Skeletal muscle satellite cell (primary cell): ENCODE measurements around the gene TBC1D7.

Experiments
- H3K27me3 ChIP-seq: 2 replicates; pipeline ENCODE4 v1.7.0; 2013; ENCODE audit warnings: low read length; ENCODE audit not compliant: control insufficient read depth, insufficient read depth
- H3K36me3 ChIP-seq: 2 replicates; pipeline ENCODE4 v1.7.0; 2013; ENCODE audit warnings: mild to moderate bottlenecking, control low read depth, low read length; ENCODE audit not compliant: insufficient read depth
- H3K4me1 ChIP-seq: 2 replicates; pipeline ENCODE4 v1.7.0; 2013; ENCODE audit warnings: low read length; ENCODE audit not compliant: control insufficient read depth, insufficient read depth
- H3K4me2 ChIP-seq: 2 replicates; pipeline ENCODE4 v1.7.0; 2013; ENCODE audit warnings: mild to moderate bottlenecking, low read length
- H3K4me3 ChIP-seq: 2 replicates; pipeline ENCODE4 v1.7.0; 2013; ENCODE audit warnings: low read length
- H3K9ac ChIP-seq: 2 replicates; pipeline ENCODE4 v1.7.0; 2013; ENCODE audit warnings: mild to moderate bottlenecking, low read depth, low read length, moderate library complexity
- H3K9me3 ChIP-seq: replicated peaks from 2 replicates; pipeline ENCODE4 v1.7.0; 2013; ENCODE audit warnings: mild to moderate bottlenecking, control low read depth, low read length

Gene TBC1D7

DNA sequence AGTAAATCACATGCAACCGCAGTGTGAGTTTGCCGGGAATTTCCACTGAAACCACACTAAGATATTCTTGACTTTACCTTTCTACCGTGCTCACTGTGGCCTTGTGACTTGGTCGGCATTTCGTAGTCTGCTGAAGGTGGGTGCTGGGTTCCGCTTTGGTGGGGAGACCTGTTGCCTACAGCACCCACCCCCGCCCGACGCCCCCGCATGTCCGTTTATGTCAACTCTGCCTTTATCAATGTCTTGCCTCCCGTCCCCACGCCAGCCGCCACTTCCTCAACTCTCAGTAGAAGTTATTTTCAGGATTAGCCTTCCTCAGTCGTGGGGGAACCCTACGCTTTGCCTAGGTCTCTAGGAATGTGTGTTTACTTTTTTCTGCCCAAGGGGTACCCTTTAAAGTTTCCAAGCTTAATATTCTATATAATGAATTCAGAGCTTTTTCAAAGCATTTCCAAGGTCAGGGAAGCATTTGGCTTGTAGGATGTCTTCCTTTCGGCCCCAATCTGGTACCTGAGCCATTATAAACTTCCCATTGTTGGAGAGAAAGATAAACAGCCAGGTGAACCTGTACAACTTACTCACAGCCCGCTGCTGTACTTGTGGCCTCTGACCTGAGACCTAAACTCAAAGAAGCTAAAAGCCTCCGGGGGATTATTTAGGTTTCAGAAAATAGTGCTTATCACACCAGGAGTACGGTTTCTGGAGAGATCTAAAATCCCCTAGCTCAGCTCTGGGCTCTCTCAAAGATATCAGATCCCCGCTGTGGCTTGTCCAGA is 54.2 kb downstream of the TBC1D7 start:
- Histone ChIP-seq H3K9ac (no peak overlapping the region), H3K9me3 (no peaks in the 10 kb centered on the region), H3K27me3 (no peaks in the 10 kb centered on the region), H3K4me2 (no peak overlapping the region), H3K4me1 (no peaks in the 10 kb centered on the region), H3K4me3 (no peak overlapping the region), H3K36me3 (no peaks in the 10 kb centered on the region)

DNA sequence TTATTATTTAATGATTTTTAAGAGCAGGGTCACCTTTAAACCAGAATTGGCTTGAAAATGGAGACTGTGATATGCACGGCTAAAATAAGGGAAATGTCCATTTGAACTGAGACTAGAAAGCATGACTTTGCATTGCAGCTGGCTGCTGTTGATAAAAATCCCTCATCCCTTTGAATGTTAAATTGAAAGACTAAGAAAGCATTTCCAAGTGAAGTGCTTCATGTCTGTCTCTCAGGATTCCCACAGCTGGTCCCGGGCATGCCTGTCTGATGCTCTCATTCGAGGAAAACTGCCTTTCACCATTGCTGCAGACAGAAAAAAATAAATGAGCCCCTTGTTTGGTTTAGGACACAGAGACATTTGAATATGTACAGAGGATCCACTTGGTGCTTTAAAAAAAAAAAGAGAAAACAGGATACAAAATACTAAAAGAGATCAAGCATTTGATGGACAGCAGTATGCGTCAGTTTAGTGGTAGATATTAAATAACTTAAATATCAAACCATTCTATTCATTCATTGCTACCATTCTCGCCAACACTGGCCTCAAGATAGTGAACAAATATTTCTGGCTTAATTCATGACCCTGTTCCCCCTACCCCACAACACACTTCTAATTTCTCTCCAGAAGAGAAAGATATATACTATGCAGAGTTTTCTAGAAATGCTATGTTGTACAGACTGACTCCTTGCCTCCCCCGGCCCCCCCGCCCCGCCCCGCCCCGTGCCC is 55.0 kb downstream of the TBC1D7 start:
- Histone ChIP-seq H3K27me3 (no peaks in the 10 kb centered on the region), H3K9me3 (no peaks in the 10 kb centered on the region), H3K4me3 (no peak overlapping the region), H3K4me2 (no peak overlapping the region), H3K9ac (no peak overlapping the region), H3K36me3 (no peaks in the 10 kb centered on the region), H3K4me1 (no peaks in the 10 kb centered on the region)

DNA sequence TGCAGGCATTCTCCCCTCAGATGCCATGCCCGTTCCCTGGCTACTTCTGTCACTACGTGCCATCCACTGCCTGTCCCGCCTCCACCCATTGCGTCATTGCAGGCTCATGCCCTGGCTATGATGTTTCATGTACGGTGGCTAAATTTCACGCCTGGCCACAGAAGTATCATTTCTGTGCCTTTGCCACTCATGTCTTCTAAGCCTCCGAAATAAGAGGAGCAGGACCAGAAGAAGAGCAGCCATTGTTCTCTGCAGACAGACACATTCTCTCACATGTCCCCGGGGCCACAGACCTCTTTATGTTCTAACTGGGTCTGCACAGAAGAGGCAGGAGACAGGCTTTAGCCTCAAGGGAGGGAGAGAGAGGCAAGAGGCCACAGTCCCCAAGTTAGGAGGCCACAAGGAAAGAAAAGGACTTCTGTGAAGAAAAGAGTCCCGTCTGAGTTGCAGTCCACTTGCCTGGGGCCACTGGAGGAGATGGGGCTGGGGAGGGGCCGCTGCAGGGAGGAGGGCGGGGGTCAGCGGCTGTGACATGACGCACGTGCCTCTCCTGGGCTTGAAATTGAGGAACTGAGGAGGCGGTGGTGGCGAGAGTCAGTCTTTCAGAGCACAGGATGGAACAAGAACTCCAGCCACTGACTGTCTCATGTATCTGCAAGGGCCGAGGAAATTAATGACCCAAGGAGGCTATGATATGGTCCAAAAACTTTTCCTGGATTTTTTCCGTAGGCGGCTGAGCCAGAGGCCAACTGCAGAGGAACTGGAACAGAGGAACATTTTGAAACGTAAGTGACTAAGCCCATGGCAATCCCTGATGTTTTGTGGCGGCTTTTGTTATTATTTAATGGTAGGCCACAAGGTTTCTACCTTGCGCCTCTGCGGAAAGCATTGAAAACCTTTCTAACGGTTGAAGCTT is 55.9 kb downstream of the TBC1D7 start:
- Histone ChIP-seq H3K4me3 (no peak overlapping the region), H3K27me3 (no peaks in the 10 kb centered on the region), H3K36me3 (no peaks in the 10 kb centered on the region), H3K9me3 (no peaks in the 10 kb centered on the region), H3K4me2 (no peak overlapping the region), H3K9ac (no peak overlapping the region), H3K4me1 (no peaks in the 10 kb centered on the region)

DNA sequence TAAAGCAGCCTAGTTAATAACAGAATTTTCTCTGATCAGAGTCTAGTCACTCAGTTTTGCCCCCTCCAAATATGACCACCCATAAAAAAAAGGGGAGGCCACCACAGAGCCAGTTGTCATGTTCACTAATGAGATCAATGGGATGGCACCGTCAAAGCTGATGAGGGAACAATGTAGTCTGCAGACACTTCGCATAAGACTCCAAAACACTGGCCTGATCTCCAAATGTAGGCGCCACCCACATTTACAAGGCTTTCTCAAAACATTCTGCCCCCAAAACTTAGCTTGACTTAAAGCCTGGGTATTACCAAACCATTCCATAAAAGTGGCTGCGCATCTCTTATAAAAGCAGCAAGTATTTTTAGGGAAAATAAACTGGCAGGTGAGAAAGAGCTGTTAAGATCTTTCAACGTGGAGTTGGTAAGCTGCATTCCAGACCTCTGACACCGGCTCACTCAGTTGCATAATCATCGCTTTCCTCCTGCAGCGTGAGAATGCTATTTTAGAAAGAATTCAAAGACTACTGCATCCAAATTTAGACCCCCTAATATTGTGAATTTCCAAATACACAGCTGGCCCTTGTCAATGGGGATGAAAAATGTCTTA is 59.3 kb downstream of the TBC1D7 start:
- Histone ChIP-seq H3K4me2 (no peak overlapping the region), H3K9ac (no peak overlapping the region), H3K4me1 (no peaks in the 10 kb centered on the region), H3K4me3 (no peak overlapping the region), H3K36me3 (no peaks in the 10 kb centered on the region), H3K9me3 (no peaks in the 10 kb centered on the region), H3K27me3 (no peaks in the 10 kb centered on the region)

DNA sequence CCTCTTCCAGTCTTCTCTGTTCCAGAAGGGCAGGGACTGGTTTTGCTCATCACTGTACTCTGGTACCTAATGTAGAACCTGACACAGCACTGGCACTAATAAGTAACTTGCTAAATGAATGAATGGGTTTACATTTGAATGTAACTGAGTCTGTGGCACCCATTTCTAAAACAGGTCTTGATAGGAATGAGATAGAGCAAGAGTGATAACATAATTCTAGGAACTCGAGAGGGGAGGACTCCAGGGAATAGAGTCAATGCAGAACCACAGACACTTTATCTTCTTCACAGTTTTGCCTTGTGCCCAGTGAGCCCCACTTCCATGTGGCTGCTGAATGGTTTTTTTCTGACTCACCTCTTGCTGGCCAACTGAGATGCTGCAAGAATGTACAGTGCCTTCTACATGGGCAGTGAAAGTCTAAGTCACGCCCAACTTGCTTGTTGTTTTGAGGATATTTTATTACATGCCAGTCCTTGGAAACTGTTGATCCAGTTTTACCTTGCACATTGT is 61.1 kb downstream of the TBC1D7 start:
- Histone ChIP-seq H3K36me3 (no peaks in the 10 kb centered on the region), H3K4me3 (no peak overlapping the region), H3K27me3 (no peaks in the 10 kb centered on the region), H3K4me1 (no peaks in the 10 kb centered on the region), H3K9me3 (no peaks in the 10 kb centered on the region), H3K9ac (no peak overlapping the region), H3K4me2 (no peak overlapping the region)

DNA sequence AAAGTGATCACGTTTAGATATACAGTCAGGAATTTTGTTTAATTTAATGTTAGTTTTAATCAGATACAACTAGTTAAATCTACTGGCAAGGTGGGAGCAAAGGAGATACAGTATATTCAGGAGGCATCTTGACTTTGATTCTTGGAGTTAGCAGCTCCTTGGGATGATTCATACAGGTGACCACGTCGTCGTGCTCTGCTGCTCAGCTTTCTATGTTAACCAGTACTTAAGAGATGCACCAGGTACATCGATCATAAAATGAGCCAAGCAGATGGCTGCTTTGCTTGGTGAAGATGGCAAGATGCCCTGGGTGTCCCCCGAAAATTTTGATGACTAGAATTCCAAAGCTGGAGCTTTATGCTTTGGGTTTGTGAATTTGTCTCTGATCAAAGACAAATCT is 64.7 kb downstream of the TBC1D7 start:
- no peaks in the 10 kb centered on the region for H3K9me3 ChIP-seq
- no peaks in the 10 kb centered on the region for H3K36me3 ChIP-seq
- no peaks in the 10 kb centered on the region for H3K27me3 ChIP-seq
- no peak overlapping the region for H3K4me3 ChIP-seq
- no peak overlapping the region for H3K9ac ChIP-seq
- no peaks in the 10 kb centered on the region for H3K4me1 ChIP-seq
- no peak overlapping the region for H3K4me2 ChIP-seq

DNA sequence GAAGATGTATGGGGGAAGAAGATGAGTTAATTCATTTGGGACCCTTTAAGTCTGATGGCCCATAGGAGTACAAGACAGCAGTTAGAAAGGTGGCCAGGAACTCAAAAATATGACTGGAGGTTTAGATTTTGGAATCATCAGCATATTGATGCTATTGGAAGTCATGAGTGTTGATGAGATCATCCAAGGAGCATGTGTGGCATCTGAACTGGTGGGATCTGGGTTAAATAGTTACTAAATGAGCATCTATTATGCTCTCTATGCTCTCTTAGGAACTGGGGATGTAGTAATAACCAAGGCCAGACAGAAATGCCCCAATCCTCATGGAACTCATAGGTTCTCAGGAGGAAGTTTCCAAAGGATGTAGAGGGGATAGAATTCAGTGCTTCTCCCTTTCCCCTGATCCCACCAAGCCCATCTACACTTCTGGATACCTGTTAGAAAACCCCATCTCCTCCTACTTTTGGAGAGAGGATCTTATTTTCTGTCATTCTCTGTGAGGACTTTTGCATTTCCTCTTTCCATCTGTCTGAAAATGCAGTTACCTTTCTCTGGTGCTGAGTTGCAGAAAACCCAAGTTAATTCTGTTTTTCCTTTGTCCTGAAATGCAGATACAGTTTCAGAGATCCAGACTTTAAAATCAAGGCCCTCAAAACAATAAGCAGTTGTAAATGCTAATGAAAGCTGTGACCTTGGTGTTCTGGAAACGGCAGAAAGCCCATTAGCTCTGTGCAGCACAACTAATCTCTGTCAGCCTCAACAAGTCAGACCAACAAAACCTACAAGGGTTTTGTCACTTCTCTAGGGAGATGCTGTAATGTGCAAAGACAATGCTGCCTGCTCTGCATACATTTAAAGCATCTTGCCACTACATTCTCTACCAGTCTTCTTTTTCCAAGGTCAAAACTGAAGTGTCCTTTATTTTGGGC is 65.8 kb downstream of the TBC1D7 start:
- no peak overlapping the region for H3K4me2 ChIP-seq
- no peaks in the 10 kb centered on the region for H3K9me3 ChIP-seq
- H3K9ac ChIP-seq = no peak overlapping the region
- H3K4me3 ChIP-seq = no peak overlapping the region
- no peaks in the 10 kb centered on the region for H3K27me3 ChIP-seq
- H3K36me3 ChIP-seq = no peaks in the 10 kb centered on the region
- no peaks in the 10 kb centered on the region for H3K4me1 ChIP-seq

DNA sequence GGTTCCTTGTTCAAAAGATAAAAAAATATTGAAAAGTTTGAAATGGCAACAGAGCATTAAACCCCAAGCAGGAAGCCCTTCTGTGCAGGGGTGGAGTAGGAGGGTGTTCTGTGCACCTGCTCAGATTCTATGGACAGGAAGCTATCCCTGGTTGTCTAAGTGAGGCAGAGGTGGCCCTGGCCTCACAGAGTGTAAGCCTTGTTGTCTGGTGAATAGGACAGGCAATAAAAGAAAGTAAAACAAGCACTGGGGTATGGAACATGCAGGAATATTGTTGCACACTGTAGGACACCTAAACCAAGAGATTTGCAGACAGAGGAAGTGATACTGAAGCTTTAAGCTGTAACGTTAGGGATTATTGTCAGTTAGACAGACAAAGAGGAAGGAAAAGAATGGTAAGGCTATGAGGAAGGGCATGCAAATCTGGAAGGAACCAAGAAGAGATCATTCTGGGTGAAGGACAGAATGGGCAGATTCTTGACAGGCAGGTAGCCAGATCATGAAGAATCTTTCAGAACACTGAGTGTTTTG is 66.8 kb downstream of the TBC1D7 start:
- Histone ChIP-seq H3K9ac (no peak overlapping the region), H3K4me2 (no peak overlapping the region), H3K9me3 (no peaks in the 10 kb centered on the region), H3K4me1 (no peaks in the 10 kb centered on the region), H3K36me3 (no peaks in the 10 kb centered on the region), H3K27me3 (no peaks in the 10 kb centered on the region), H3K4me3 (no peak overlapping the region)

DNA sequence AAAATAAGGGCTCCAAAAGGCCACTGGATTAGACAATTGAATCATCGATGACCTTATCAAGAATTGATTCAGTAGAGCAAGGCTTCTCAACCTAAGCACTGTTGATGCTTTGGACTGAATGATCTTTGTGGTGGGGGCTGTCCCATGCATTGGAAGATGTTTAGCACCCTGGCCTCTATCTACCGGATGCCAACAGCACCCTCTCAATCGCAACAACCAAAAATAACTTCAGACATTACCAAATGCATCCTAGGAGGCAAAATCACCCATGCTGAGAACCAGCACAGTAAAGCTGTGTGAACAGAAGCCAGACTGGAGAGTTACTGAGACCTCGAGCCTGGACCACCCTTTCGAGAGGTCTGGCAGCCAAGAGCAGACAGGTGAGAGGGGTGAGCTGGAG is 67.5 kb downstream of the TBC1D7 start:
- Histone ChIP-seq H3K9ac (no peak overlapping the region), H3K4me2 (no peak overlapping the region), H3K4me3 (no peak overlapping the region), H3K9me3 (no peaks in the 10 kb centered on the region), H3K27me3 (no peaks in the 10 kb centered on the region), H3K36me3 (no peaks in the 10 kb centered on the region), H3K4me1 (no peaks in the 10 kb centered on the region)

DNA sequence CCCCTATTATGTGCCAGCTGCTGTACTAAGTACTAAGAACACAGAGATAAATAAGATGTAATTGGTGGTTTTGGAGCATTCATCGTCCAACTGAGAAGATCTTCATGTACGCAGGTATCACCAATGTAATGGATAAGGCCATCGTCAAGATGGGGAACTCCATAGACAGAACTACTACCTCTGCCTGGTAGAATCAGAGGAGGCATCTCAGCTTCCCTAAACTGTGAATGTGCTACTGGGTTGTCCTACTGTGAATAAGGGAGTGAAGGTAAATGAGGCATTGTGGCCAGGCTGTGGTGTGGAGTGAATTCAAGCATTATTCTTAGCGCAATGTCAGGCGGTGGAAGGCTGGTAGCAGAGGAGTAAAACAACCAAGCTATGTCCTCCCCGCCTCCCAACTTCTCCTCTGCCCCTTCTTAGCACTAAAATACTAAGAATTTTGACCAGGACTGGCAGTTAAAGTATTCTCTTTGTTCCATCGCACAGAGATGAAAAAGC is 68.2 kb downstream of the TBC1D7 start:
- Histone ChIP-seq H3K9me3 (no peaks in the 10 kb centered on the region), H3K27me3 (no peaks in the 10 kb centered on the region), H3K4me1 (no peaks in the 10 kb centered on the region), H3K9ac (no peak overlapping the region), H3K4me3 (no peak overlapping the region), H3K36me3 (no peaks in the 10 kb centered on the region), H3K4me2 (no peak overlapping the region)
